Peyer's patch (tissue), 4 donors: ENCODE measurements around the gene VAV1.

ENCODE experiments used
- CTCF ChIP-seq, 6 experiments: fragments of 450-650 bp in 4 of 6; fragments of 200-600 bp in 2 of 6; sonication (generic) in 1 of 6; IDR thresholded peaks; one replicate each; pipeline ENCODE4 v1.5.1; 2017 to 2019; ENCODE audit warnings: antibody characterized with exemption in 6 of 6, mild to moderate bottlenecking in 3 of 6, moderate library complexity in 1 of 6
- POLR2A ChIP-seq, 2 donors: fragments of 450-650 bp; IDR thresholded peaks; one replicate each; pipeline ENCODE4 v1.5.1; 2017; ENCODE audit warnings: antibody characterized with exemption in 2 of 2, mild to moderate bottlenecking in 2 of 2, moderate library complexity in 2 of 2

GRCh38 chr19:6750062-6750461 lies 22.4 kb upstream of the VAV1 start:
- TF ChIP-seq CTCF (IDR thresholded peaks at IDR 0.05) (no peak), POLR2A (IDR thresholded peaks at IDR 0.05) (no peak)
